ENCODE results near the gene NRP2.

Gene NRP2

GRCh38 chr2:205696927-205697441, 14.7 kb downstream of the NRP2 start:
- no peak overlapping the region for H3K9ac ChIP-seq
- H3K4me1 ChIP-seq = peaks cover 16 to 78% (median 25%) of the 10 kb centered on the region in 10 experiments

GRCh38 chr2:205698286-205699268, 16.3 kb downstream of the NRP2 start:
- H3K27ac ChIP-seq = peak overlapping the region in 3 of 11 experiments; percentile 78 to 87 (median 86); a peak in 8 of 22 replicates
- peaks cover 17 to 94% (median 30%) of the 10 kb centered on the region in 10 experiments for H3K4me1 ChIP-seq
- TF ChIP-seq Cebpa-rat (IDR thresholded peaks at IDR 0.05) = no peak
- H3K27me3 ChIP-seq = no peaks in the 10 kb centered on the region
- no peaks in the 10 kb centered on the region; a peak in 1 of 22 replicates for H4K20me1 ChIP-seq
- H3K4me2 ChIP-seq = peak overlapping the region in 5 of 11 experiments; percentile 64 to 91 (median 67); a peak in 10 of 22 replicates
- no peak overlapping the region for H3K4me3 ChIP-seq
- H3K9ac ChIP-seq = peak overlapping the region in 3 of 11 experiments; percentile 56 to 77 (median 63); a peak in 4 of 22 replicates
- peaks cover 0 to 8% (median 0%) of the 10 kb centered on the region in 11 experiments; a peak in 1 of 22 replicates for H3K36me3 ChIP-seq
- no peaks in the 10 kb centered on the region for H3K9me3 ChIP-seq (replicated peaks in 1 of 11)

More at GRCh38 chr2:205696927-205697441, 14.7 kb downstream of the NRP2 start:
- no peak overlapping the region for H3K4me3 ChIP-seq
- H3K27me3 ChIP-seq = no peaks in the 10 kb centered on the region
- H3K9me3 ChIP-seq (replicated peaks in 1 of 11) = no peaks in the 10 kb centered on the region
- H3K36me3 ChIP-seq = peaks cover 0 to 8% (median 0%) of the 10 kb centered on the region in 11 experiments; a peak in 1 of 22 replicates
- no peak overlapping the region; a peak in 1 of 22 replicates for H3K27ac ChIP-seq
- peaks cover 0 to 6% (median 0%) of the 10 kb centered on the region in 11 experiments; a peak in 2 of 22 replicates for H4K20me1 ChIP-seq
- no peak for TF ChIP-seq Cebpa-rat (IDR thresholded peaks at IDR 0.05)
- peak overlapping the region in 2 of 11 experiments; percentile 57 to 87; a peak in 3 of 22 replicates for H3K4me2 ChIP-seq

GRCh38 chr2:205699515-205700289, 17.4 kb downstream of the NRP2 start:
- Histone ChIP-seq H3K36me3 (peaks cover 0 to 13% (median 0%) of the 10 kb centered on the region in 11 experiments; a peak in 1 of 22 replicates), H3K9ac (peak overlapping the region in 3 of 11 experiments; percentile 56 to 77 (median 63); a peak in 5 of 22 replicates), H3K4me3 (no peak overlapping the region), H3K4me2 (peak overlapping the region; percentile 25 to 91 (median 48); a peak in 21 of 22 replicates), H3K27ac (peak overlapping the region in 6 of 11 experiments; percentile 5 to 87 (median 61); a peak in 9 of 22 replicates), H4K20me1 (no peaks in the 10 kb centered on the region), H3K4me1 (peaks cover 25 to 99% (median 38%) of the 10 kb centered on the region in 10 experiments), H3K27me3 (no peaks in the 10 kb centered on the region), H3K9me3 (replicated peaks in 1 of 11) (no peaks in the 10 kb centered on the region)
- no peak for TF ChIP-seq Cebpa-rat (IDR thresholded peaks at IDR 0.05)

GRCh38 chr2:205700331-205701132, 18.2 kb downstream of the NRP2 start:
- Histone ChIP-seq H3K4me3 (no peak overlapping the region), H3K36me3 (peaks cover 0 to 14% (median 0%) of the 10 kb centered on the region in 11 experiments; a peak in 1 of 22 replicates), H3K4me2 (peak overlapping the region; percentile 25 to 91 (median 48); a peak in 20 of 22 replicates), H3K9ac (peak overlapping the region in 3 of 11 experiments; percentile 56 to 77 (median 63); a peak in 5 of 22 replicates), H3K27me3 (no peaks in the 10 kb centered on the region), H3K4me1 (peaks cover 33 to 99% (median 46%) of the 10 kb centered on the region in 10 experiments), H3K27ac (peak overlapping the region in 5 of 11 experiments; percentile 5 to 87 (median 78); a peak in 8 of 22 replicates), H4K20me1 (no peaks in the 10 kb centered on the region), H3K9me3 (replicated peaks in 1 of 11) (no peaks in the 10 kb centered on the region)
- TF ChIP-seq Cebpa-rat (IDR thresholded peaks at IDR 0.05) = no peak

- Histone ChIP-seq H4K20me1 (no peaks in the 10 kb centered on the region), H3K9me3 (replicated peaks in 1 of 11) (no peaks in the 10 kb centered on the region), H3K27me3 (no peaks in the 10 kb centered on the region), H3K9ac (peak overlapping the region in 2 of 11 experiments; percentile 45 to 77; a peak in 4 of 22 replicates), H3K4me3 (no peak overlapping the region), H3K27ac (peak overlapping the region in 3 of 11 experiments; percentile 78 to 87 (median 86); a peak in 6 of 22 replicates), H3K36me3 (peaks cover 0 to 14% (median 0%) of the 10 kb centered on the region in 11 experiments; a peak in 1 of 22 replicates), H3K4me2 (peak overlapping the region in 3 of 11 experiments; percentile 67 to 91 (median 87); a peak in 6 of 22 replicates), H3K4me1 (peaks cover 42 to 100% (median 56%) of the 10 kb centered on the region in 10 experiments)
- TF ChIP-seq Cebpa-rat (IDR thresholded peaks at IDR 0.05) = no peak
These were observed 19.2 kb downstream of the NRP2 start for GRCh38 chr2:205701509-205701908.

GRCh38 chr2:205702576-205702975, 20.3 kb downstream of the NRP2 start:
- Histone ChIP-seq H3K4me1 (peaks cover 51 to 98% (median 66%) of the 10 kb centered on the region in 10 experiments), H3K36me3 (peaks cover 0 to 11% (median 0%) of the 10 kb centered on the region in 11 experiments; a peak in 1 of 22 replicates), H3K9me3 (replicated peaks in 1 of 11) (no peaks in the 10 kb centered on the region), H3K27me3 (no peaks in the 10 kb centered on the region), H3K27ac (no peak overlapping the region; a peak in 1 of 22 replicates), H3K9ac (no peak overlapping the region), H3K4me2 (peak overlapping the region in 6 of 11 experiments; percentile 11 to 91 (median 28); a peak in 7 of 22 replicates), H4K20me1 (no peaks in the 10 kb centered on the region), H3K4me3 (no peak overlapping the region)
- TF ChIP-seq Cebpa-rat (IDR thresholded peaks at IDR 0.05) = no peak

GRCh38 chr2:205703471-205704126, 21.3 kb downstream of the NRP2 start:
- no peak for TF ChIP-seq Cebpa-rat (IDR thresholded peaks at IDR 0.05)

More at GRCh38 chr2:205703471-205704126, 21.3 kb downstream of the NRP2 start:
- Histone ChIP-seq H4K20me1 (no peaks in the 10 kb centered on the region), H3K27ac (no peak overlapping the region), H3K36me3 (peaks cover 0 to 6% (median 0%) of the 10 kb centered on the region in 11 experiments; a peak in 1 of 22 replicates), H3K27me3 (no peaks in the 10 kb centered on the region), H3K9ac (no peak overlapping the region), H3K4me2 (peak overlapping the region in 2 of 11 experiments; percentile 87 to 91; a peak in 4 of 22 replicates), H3K4me1 (peaks cover 62 to 98% (median 75%) of the 10 kb centered on the region in 10 experiments), H3K9me3 (replicated peaks in 1 of 11) (no peaks in the 10 kb centered on the region), H3K4me3 (no peak overlapping the region)

All from BLaER1 treated with 17β-estradiol and CSF1 and Interleukin-3, amounts not matched to agents 10 nM and 100 nM (cell line).